NT2/D1 (cell line): ENCODE results near the gene CARD8.

ENCODE experiments used
- SUZ12 ChIP-seq: IDR thresholded peaks from 2 replicates; pipeline ENCODE4 v1.6.1; 2011; ENCODE audit not compliant: insufficient read length, insufficient read depth; ENCODE audit errors: extremely low read depth
- YY1 ChIP-seq: IDR thresholded peaks from 2 replicates; pipeline ENCODE4 v1.6.1; 2011; ENCODE audit not compliant: insufficient read length, insufficient read depth
- ZNF274 ChIP-seq: IDR thresholded peaks from 2 replicates; pipeline ENCODE4 v1.6.1; 2011; ENCODE audit warnings: mild to moderate bottlenecking, low read depth, low read length

DNA sequence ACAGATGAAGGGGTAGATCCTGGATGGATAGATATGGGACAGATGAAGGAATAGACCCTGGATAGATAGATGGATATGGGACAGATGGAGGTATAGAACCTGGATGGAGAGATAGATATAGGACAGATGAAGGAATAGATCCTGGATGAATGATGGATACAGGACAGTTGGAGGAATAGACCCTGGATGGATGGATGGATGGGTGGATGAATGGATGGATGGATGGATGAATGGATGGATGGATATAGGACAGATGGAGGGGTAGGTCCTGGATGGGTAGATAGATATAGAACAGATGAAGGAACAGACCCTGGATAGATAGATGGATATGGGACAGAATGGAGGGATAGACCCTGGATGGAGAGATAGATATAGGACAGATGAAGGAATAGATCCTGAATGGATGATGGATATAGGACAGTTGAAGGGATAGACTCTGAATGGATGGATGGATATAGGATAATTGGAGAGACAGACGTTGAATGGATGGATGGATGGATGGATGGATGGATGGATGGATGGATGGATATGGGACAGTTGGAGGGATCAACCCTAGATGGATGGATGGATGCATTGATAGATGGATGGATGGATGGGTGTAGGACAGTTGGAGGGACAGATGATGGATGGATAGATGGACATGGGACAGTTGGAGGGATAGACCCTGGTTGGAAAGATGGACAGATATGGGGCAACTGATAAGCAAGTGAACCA lies 46.3 kb upstream of the CARD8 start:
- TF ChIP-seq ZNF274 (no peak), YY1 (no peak), SUZ12 (no peak)
